IMR-90 (cell line): Measurements from ENCODE around the gene UTF1. TPM values are rescaled to one million over a fixed set of nuclear protein-coding genes. Genes with fewer than 3 reads are reported as not detected.

ENCODE experiments used
- ATAC-seq: fragments of 200-7000 bp; cut with Tn5 transposase; 2 replicates; pipeline ENCODE4 v1.9.1; 2020; ENCODE audit warnings: low read depth, mild to moderate bottlenecking, moderate library complexity
- BruUV-seq: library from RNA; stranded (reverse); fragments of 400-500 nt; replicated peaks from 2 replicates; lab custom pipeline; 2021; lab: Mats Ljungman, UMichigan
- CTCF ChIA-PET: fragments of 300-600 bp; formaldehyde crosslinking; extraction: SDS; loops from one replicate; lab custom pipeline; 2021; ENCODE audit warnings: antibody characterized with exemption; lab: Yijun Ruan, JAX
- POLR2A ChIA-PET: fragments of 300-600 bp; sonication (Branson Sonifier 250); formaldehyde crosslinking; loops from one replicate; lab custom pipeline; 2022; ENCODE audit warnings: antibody characterized with exemption; ENCODE audit not compliant: unreplicated experiment; lab: Charles Lee
- DNase-seq: peaks from one replicate; pipeline ENCODE4 v3.0.0; 2013
- H2AFZ ChIP-seq: replicated peaks from 2 replicates; pipeline ENCODE3; 2013; ENCODE audit warnings: low read length, mild to moderate bottlenecking; ENCODE audit not compliant: poor library complexity
- H2AK5ac ChIP-seq: 2 replicates; pipeline ENCODE4 v1.6.1; 2013; ENCODE audit warnings: low read depth, low read length, inconsistent platforms
- H2AK9ac ChIP-seq: replicated peaks from 2 replicates; pipeline ENCODE3; 2013; ENCODE audit warnings: mild to moderate bottlenecking, low read depth, low read length, moderate library complexity; ENCODE audit not compliant: poor library complexity
- H2BK120ac ChIP-seq: 2 replicates; pipeline ENCODE4 v1.6.1; 2013; ENCODE audit warnings: low read depth, low read length, inconsistent platforms
- H2BK15ac ChIP-seq: 3 replicates; pipeline ENCODE4 v1.6.1; 2013; ENCODE audit warnings: low read depth, low read length, inconsistent platforms
- H2BK20ac ChIP-seq: 2 replicates; pipeline ENCODE4 v1.6.1; 2013; ENCODE audit warnings: low read depth, mild to moderate bottlenecking, inconsistent platforms, low read length, moderate library complexity
- H2BK5ac ChIP-seq: 2 replicates; pipeline ENCODE4 v1.6.1; 2013; ENCODE audit warnings: mild to moderate bottlenecking, low read depth, low read length, inconsistent platforms; ENCODE audit not compliant: poor library complexity, severe bottlenecking
- H3K14ac ChIP-seq: replicated peaks from 2 replicates; pipeline ENCODE4 v1.6.1; 2013; ENCODE audit warnings: low read depth, low read length, inconsistent platforms
- H3K18ac ChIP-seq: 2 replicates; pipeline ENCODE4 v1.6.1; 2013; ENCODE audit warnings: low read depth, low read length, control low read depth
- H3K23ac ChIP-seq: 2 replicates; pipeline ENCODE4 v1.6.1; 2013; ENCODE audit warnings: low read depth, low read length, inconsistent platforms
- H3K27ac ChIP-seq: 2 replicates; pipeline ENCODE4 v1.5.1; 2013; ENCODE audit warnings: mild to moderate bottlenecking, control low read depth, low read length; ENCODE audit not compliant: insufficient read depth
- H3K27me3 ChIP-seq: 2 replicates; pipeline ENCODE4 v1.6.1; 2013; ENCODE audit warnings: low read length; ENCODE audit not compliant: control insufficient read depth, insufficient read depth
- H3K36me3 ChIP-seq: 2 replicates; pipeline ENCODE4 v1.6.1; 2013; ENCODE audit warnings: low read length, mixed read lengths; ENCODE audit not compliant: control insufficient read depth, insufficient read depth
- H3K4ac ChIP-seq: 2 replicates; pipeline ENCODE4 v1.6.1; 2013; ENCODE audit warnings: low read depth, low read length, inconsistent platforms
- H3K4me1 ChIP-seq: 2 replicates; pipeline ENCODE4 v1.6.1; 2013; ENCODE audit warnings: low read length, mixed read lengths; ENCODE audit not compliant: control insufficient read depth, insufficient read depth
- H3K4me2 ChIP-seq: 2 replicates; pipeline ENCODE4 v1.6.1; 2013; ENCODE audit warnings: low read depth, mild to moderate bottlenecking, control low read depth, low read length, moderate library complexity
- H3K4me3 ChIP-seq: 2 replicates; pipeline ENCODE4 v1.5.1; 2013; ENCODE audit warnings: low read depth, mild to moderate bottlenecking, control low read depth, low read length, moderate library complexity; ENCODE audit not compliant: insufficient read depth
- H3K56ac ChIP-seq: 2 replicates; pipeline ENCODE4 v1.6.1; 2013; ENCODE audit warnings: low read length, inconsistent platforms; ENCODE audit not compliant: insufficient read depth; ENCODE audit errors: extremely low read depth
- H3K79me1 ChIP-seq, 2 experiments: 2 replicates each; pipeline ENCODE4 v1.6.1; 2013; ENCODE audit warnings: low read length in 2 of 2, inconsistent platforms in 1 of 2, low read depth in 1 of 2
- H3K9ac ChIP-seq: 2 replicates; pipeline ENCODE4 v1.6.1; 2013; ENCODE audit warnings: low read depth, low read length, control low read depth
- H3K9me1 ChIP-seq: 2 replicates; pipeline ENCODE4 v1.6.1; 2013; ENCODE audit warnings: low read length, inconsistent platforms; ENCODE audit not compliant: insufficient read depth
- H3K9me3 ChIP-seq: 2 replicates; pipeline ENCODE4 v1.6.1; 2013; ENCODE audit warnings: low read length; ENCODE audit not compliant: control insufficient read depth, insufficient read depth
- H4K20me1 ChIP-seq: 2 replicates; pipeline ENCODE4 v1.6.1; 2013; ENCODE audit warnings: low read length, inconsistent platforms; ENCODE audit not compliant: insufficient read depth
- H4K5ac ChIP-seq: 2 replicates; pipeline ENCODE4 v1.6.1; 2013; ENCODE audit warnings: mild to moderate bottlenecking, low read depth, low read length, control low read depth
- H4K8ac ChIP-seq, 2 experiments: 2 replicates each; pipeline ENCODE4 v1.6.1; 2013; ENCODE audit warnings: low read depth in 2 of 2, low read length in 2 of 2, control low read depth in 1 of 2, inconsistent platforms in 1 of 2
- H4K91ac ChIP-seq: 2 replicates; pipeline ENCODE4 v1.6.1; 2013; ENCODE audit warnings: low read depth, low read length, inconsistent platforms; ENCODE audit not compliant: insufficient read depth
- BHLHE40 ChIP-seq: fragments of 150-350 bp; IDR thresholded peaks from 2 replicates; pipeline ENCODE4 v1.6.1; 2016; ENCODE audit warnings: mild to moderate bottlenecking, low read depth, low read length
- FOS ChIP-seq: fragments of 150-350 bp; IDR thresholded peaks from 2 replicates; pipeline ENCODE4 v1.6.1; 2016; ENCODE audit warnings: low read depth, low read length
- MXI1 ChIP-seq: IDR thresholded peaks from 2 replicates; pipeline ENCODE4 v1.6.1; 2012; ENCODE audit warnings: low read depth, mild to moderate bottlenecking, low read length, moderate library complexity, borderline replicate concordance
- RCOR1 ChIP-seq: IDR thresholded peaks from 2 replicates; pipeline ENCODE4 v1.6.1; 2012; ENCODE audit warnings: mild to moderate bottlenecking, low read length, improper control_type of control experiment; ENCODE audit not compliant: insufficient replicate concordance
- RFX5 ChIP-seq: IDR thresholded peaks from 2 replicates; pipeline ENCODE4 v1.8.0; 2012; ENCODE audit warnings: low read depth, mild to moderate bottlenecking, low read length, moderate library complexity
- SMC3 ChIP-seq: fragments of 150-350 bp; IDR thresholded peaks from 2 replicates; pipeline ENCODE4 v1.6.1; 2016; ENCODE audit warnings: low read depth, mild to moderate bottlenecking, antibody characterized with exemption, low read length, moderate library complexity
- USF2 ChIP-seq: fragments of 150-350 bp; IDR thresholded peaks from 2 replicates; pipeline ENCODE4 v1.6.1; 2017; ENCODE audit warnings: mild to moderate bottlenecking, antibody characterized with exemption, low read length, low read depth
- WGBS, 2 experiments: methylation state at CpG; one replicate each; pipeline versions ENCODE4 v1.1.5 to v1.1.7; 2013; ENCODE audit warnings: missing lambda C conversion rate in 2 of 2; ENCODE audit not compliant: insufficient read length in 1 of 2; ENCODE audit errors: extremely low coverage in 2 of 2; 5-methylcytosine and 5-hydroxymethylcytosine counted together
- dilution Hi-C: fragments of 300-500 bp; cut with HindIII; formaldehyde crosslinking; loops from one replicate; pipeline ENCODE4 v1.14.3; 2018; ENCODE audit warnings: low sequenced_read_pairs; ENCODE audit not compliant: unreplicated experiment
- in situ Hi-C: fragments of 300-500 bp; cut with MboI; formaldehyde crosslinking; loops from 3 replicates; pipeline ENCODE4 v1.14.3; 2019; ENCODE audit warnings: low sequenced_read_pairs, inconsistent platforms, mixed read lengths
- intact Hi-C: fragments of 100-400 bp; cut with micrococcal nuclease; formaldehyde crosslinking; loops from 2 replicates; pipeline ENCODE4 v1.10.0; 2022
- polyA plus RNA-seq, 3 experiments: library from polyadenylated mRNA; depleted of rRNA; stranded (reverse); fragments of >200 nt; gene quantifications; 2 replicates each; pipeline ENCODE4 v1.2.3, GENCODE V29; 2012; ENCODE audit warnings: low replicate concordance in 1 of 3
- total RNA-seq: library from RNA; depleted of rRNA; stranded (reverse); fragments of >200 nt; gene quantifications from 2 replicates; pipeline ENCODE4 v1.2.3, GENCODE V29; 2012

UTF1 gene
- total and polyA plus RNA-seq, 2 of the 4 experiments (the other 2 are of a cell fraction) = not detected

GRCh38 chr10:133242611-133243356 is 12.8 kb downstream of the UTF1 start:
- no peaks in the 10 kb centered on the region for H3K79me1 ChIP-seq
- H4K8ac ChIP-seq = no peak overlapping the region; a peak in 1 of 4 replicates
- WGBS, 2 experiments = 69% methylated on average over 17 of the region's 27 CpGs; no CpG with 5 or more reads in 1 of the 2 experiments
- DNase-seq = peak; percentile 56
- ChIA-PET CTCF (no interaction called here), POLR2A (no interaction called here)
- H2BK5ac ChIP-seq = no peak overlapping the region
- ATAC-seq = no peak
- no peak overlapping the region for H3K4me2 ChIP-seq
- intact Hi-C loops (no loop called here), dilution Hi-C loops (no loop called here), in situ Hi-C loops (no loop called here)
- H3K14ac ChIP-seq = no peak overlapping the region
- no peak overlapping the region for H3K18ac ChIP-seq
- H4K20me1 ChIP-seq = no peaks in the 10 kb centered on the region; the same call in 1 of the 2 replicates
- peak overlapping the region; percentile 40 for H2AFZ ChIP-seq
- no peak overlapping the region for H2BK20ac ChIP-seq
- no peaks in the 10 kb centered on the region for H3K4me1 ChIP-seq
- no peak overlapping the region for H4K91ac ChIP-seq
- H3K27me3 ChIP-seq = peaks cover 41% of the 10 kb centered on the region
- no TSS peak for BruUV-seq
- no peak overlapping the region for H2AK5ac ChIP-seq
- H4K5ac ChIP-seq = no peak overlapping the region
- no peak overlapping the region for H2AK9ac ChIP-seq
- no peaks in the 10 kb centered on the region for H3K36me3 ChIP-seq
- peaks cover 4% of the 10 kb centered on the region for H3K9me1 ChIP-seq
- H3K56ac ChIP-seq = no peak overlapping the region
- H3K4ac ChIP-seq = 0 out of 2 replicates have a peak overlapping the region, but pooled peaks have one; percentile 35
- H3K4me3 ChIP-seq = no peak overlapping the region
- H3K23ac ChIP-seq = no peak overlapping the region; the same call in 1 of the 2 replicates
- H3K27ac ChIP-seq = no peak overlapping the region
- TF ChIP-seq BHLHE40 (peak; percentile 98), MXI1 (peak; percentile 62; the same call in 1 of the 2 replicates), RCOR1 (no peak), FOS (peak; percentile 28; the same call in 1 of the 2 replicates), SMC3 (no peak), USF2 (peak; percentile 97), RFX5 (no peak)
- H2BK15ac ChIP-seq = no peak overlapping the region
- no peak overlapping the region for H3K9ac ChIP-seq
- no peaks in the 10 kb centered on the region for H3K9me3 ChIP-seq
- H2BK120ac ChIP-seq = no peak overlapping the region
